Panc1 (cell line): Measurements from ENCODE around the gene WLS. TPM values are rescaled to one million over a fixed set of nuclear protein-coding genes. Genes with fewer than 3 reads are reported as not detected.

Experiments
- ATAC-seq: fragments of 200-7000 bp; cut with Tn5 transposase; 2 replicates; pipeline ENCODE4 v1.9.1; 2020; ENCODE audit warnings: mild to moderate bottlenecking, moderate library complexity
- BruUV-seq: library from RNA; stranded (reverse); fragments of 400-500 nt; replicated peaks from 2 replicates; lab custom pipeline; 2021; lab: Mats Ljungman, UMichigan
- CTCF ChIA-PET: fragments of 300-600 bp; sonication (Branson Sonifier 250); formaldehyde crosslinking; loops from one replicate; lab custom pipeline; 2022; ENCODE audit warnings: antibody characterized with exemption; lab: Charles Lee
- POLR2A ChIA-PET: fragments of 300-600 bp; sonication (Branson Sonifier 250); formaldehyde crosslinking; loops from one replicate; lab custom pipeline; 2022; ENCODE audit warnings: antibody characterized with exemption; lab: Charles Lee
- DNase-seq: peaks from one replicate; pipeline ENCODE4 v3.0.0-alpha.2; 2010; ENCODE audit warnings: low read depth, low spot score
- H3K27ac ChIP-seq: 2 replicates; pipeline ENCODE4 v1.5.1; 2011; ENCODE audit warnings: mild to moderate bottlenecking, low read length, inconsistent platforms
- H3K27me3 ChIP-seq: fragments of 200-500 bp; sonication (Bioruptor generic); 2 replicates; pipeline ENCODE4 v1.6.0; 2014; ENCODE audit warnings: low read length, inconsistent platforms; ENCODE audit not compliant: control insufficient read depth, insufficient read depth
- H3K36me3 ChIP-seq: fragments of 200-500 bp; sonication (Bioruptor generic); 2 replicates; pipeline ENCODE4 v1.5.1; 2014; ENCODE audit warnings: inconsistent platforms, mild to moderate bottlenecking, low read length, moderate library complexity; ENCODE audit not compliant: control insufficient read depth, insufficient read depth
- H3K4me1 ChIP-seq: 2 replicates; pipeline ENCODE4 v1.5.1; 2011; ENCODE audit warnings: inconsistent platforms, mild to moderate bottlenecking, low read length, moderate library complexity; ENCODE audit not compliant: control insufficient read depth, insufficient read depth
- H3K4me3 ChIP-seq, 2 experiments: 2 replicates each; pipeline ENCODE4 v1.5.1; 2011 to 2012; ENCODE audit warnings: low read depth in 2 of 2, low read length in 2 of 2, mild to moderate bottlenecking in 2 of 2, inconsistent platforms in 1 of 2, moderate library complexity in 1 of 2
- H3K9me3 ChIP-seq: fragments of 200-500 bp; sonication (Bioruptor generic); 2 replicates; pipeline ENCODE4 v1.5.1; 2014; ENCODE audit warnings: low read depth, mild to moderate bottlenecking, inconsistent platforms, low read length, moderate library complexity; ENCODE audit not compliant: control insufficient read depth, insufficient read depth
- POLR2AphosphoS5 ChIP-seq: IDR thresholded peaks from 2 replicates; pipeline ENCODE4 v1.6.1; 2012; ENCODE audit warnings: mild to moderate bottlenecking, low read depth, low read length, moderate library complexity
- SIN3A ChIP-seq: IDR thresholded peaks from 2 replicates; pipeline ENCODE4 v1.6.1; 2012; ENCODE audit warnings: low read depth, mild to moderate bottlenecking, low read length, moderate library complexity, borderline replicate concordance; ENCODE audit not compliant: insufficient read depth
- TCF7L2 ChIP-seq: IDR thresholded peaks from 2 replicates; pipeline ENCODE4 v1.6.1; 2011; ENCODE audit warnings: mild to moderate bottlenecking, low read depth, low read length, inconsistent platforms
- in situ Hi-C: cut with HindIII; loops from 2 replicates; pipeline ENCODE4 v1.10.0; 2016; ENCODE audit warnings: low sequenced_read_pairs, low pct_unique_long_range_greater_than_20kb
- intact Hi-C: fragments of 100-400 bp; cut with micrococcal nuclease; formaldehyde crosslinking; loops from one replicate; pipeline ENCODE4 v1.10.0; 2022; ENCODE audit not compliant: unreplicated experiment
- total RNA-seq: library from RNA; stranded (reverse); gene quantifications from one replicate; pipeline ENCODE4 v1.2.1, GENCODE V29; 2021; ENCODE audit not compliant: unreplicated experiment
- TF ChIP-seq, protein P1 (sequence below), 2 experiments: IDR thresholded peaks; 2 replicates each; pipeline ENCODE4 v1.6.1; 2011 to 2012; ENCODE audit warnings: low read depth in 2 of 2, control low read depth in 1 of 2, low read length in 1 of 2, mild to moderate bottlenecking in 1 of 2, moderate library complexity in 1 of 2; ENCODE audit not compliant: insufficient read depth in 1 of 2
- TF ChIP-seq, protein P2 (sequence below): fragments of 450-650 bp; IDR thresholded peaks from 2 replicates; pipeline ENCODE4 v1.5.1; 2017; ENCODE audit warnings: mild to moderate bottlenecking

Gene WLS
- total RNA-seq, 1 experiment from 2014 or later, result 29.6 TPM

DNA sequence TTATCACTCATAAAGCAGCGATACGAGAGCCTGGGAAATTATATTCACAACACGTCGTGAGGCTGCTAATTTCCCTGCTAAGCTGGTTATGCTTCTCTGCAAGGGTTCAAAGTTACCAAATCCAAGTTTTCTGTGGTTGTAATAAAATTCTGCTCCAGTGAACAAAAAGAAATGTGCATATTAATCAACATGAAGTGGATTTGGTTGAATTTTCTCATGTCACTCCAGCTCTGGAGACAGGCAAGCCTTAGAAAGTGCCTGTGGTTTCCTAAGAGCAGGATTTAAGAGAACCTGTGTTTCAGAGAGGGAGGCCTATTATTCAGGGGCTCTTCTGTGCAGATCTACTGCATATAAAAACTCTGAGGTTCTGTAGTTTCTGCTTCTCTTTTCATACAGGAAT, 87.5 kb downstream of the WLS start:
- Histone ChIP-seq H3K27ac (no peak overlapping the region), H3K27me3 (no peaks in the 10 kb centered on the region), H3K36me3 (no peaks in the 10 kb centered on the region), H3K4me3 (no peak overlapping the region), H3K4me1 (no peaks in the 10 kb centered on the region), H3K9me3 (no peaks in the 10 kb centered on the region)
- ChIA-PET CTCF (no interaction called here), POLR2A (no interaction called here)
- BruUV-seq, result no TSS peak
- ATAC-seq (no peak), DNase-seq (no peak)
- intact Hi-C loops, result no loop called here
- in situ Hi-C loops, result no loop called here
- TF ChIP-seq, protein P1, sequence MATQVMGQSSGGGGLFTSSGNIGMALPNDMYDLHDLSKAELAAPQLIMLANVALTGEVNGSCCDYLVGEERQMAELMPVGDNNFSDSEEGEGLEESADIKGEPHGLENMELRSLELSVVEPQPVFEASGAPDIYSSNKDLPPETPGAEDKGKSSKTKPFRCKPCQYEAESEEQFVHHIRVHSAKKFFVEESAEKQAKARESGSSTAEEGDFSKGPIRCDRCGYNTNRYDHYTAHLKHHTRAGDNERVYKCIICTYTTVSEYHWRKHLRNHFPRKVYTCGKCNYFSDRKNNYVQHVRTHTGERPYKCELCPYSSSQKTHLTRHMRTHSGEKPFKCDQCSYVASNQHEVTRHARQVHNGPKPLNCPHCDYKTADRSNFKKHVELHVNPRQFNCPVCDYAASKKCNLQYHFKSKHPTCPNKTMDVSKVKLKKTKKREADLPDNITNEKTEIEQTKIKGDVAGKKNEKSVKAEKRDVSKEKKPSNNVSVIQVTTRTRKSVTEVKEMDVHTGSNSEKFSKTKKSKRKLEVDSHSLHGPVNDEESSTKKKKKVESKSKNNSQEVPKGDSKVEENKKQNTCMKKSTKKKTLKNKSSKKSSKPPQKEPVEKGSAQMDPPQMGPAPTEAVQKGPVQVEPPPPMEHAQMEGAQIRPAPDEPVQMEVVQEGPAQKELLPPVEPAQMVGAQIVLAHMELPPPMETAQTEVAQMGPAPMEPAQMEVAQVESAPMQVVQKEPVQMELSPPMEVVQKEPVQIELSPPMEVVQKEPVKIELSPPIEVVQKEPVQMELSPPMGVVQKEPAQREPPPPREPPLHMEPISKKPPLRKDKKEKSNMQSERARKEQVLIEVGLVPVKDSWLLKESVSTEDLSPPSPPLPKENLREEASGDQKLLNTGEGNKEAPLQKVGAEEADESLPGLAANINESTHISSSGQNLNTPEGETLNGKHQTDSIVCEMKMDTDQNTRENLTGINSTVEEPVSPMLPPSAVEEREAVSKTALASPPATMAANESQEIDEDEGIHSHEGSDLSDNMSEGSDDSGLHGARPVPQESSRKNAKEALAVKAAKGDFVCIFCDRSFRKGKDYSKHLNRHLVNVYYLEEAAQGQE (IDR thresholded peaks at IDR 0.05; ENCODE audit: insufficient read depth in 1 of 2, low read depth in 2 of 2, low read length in 1 of 2), result no peak
- TF ChIP-seq, protein P2, sequence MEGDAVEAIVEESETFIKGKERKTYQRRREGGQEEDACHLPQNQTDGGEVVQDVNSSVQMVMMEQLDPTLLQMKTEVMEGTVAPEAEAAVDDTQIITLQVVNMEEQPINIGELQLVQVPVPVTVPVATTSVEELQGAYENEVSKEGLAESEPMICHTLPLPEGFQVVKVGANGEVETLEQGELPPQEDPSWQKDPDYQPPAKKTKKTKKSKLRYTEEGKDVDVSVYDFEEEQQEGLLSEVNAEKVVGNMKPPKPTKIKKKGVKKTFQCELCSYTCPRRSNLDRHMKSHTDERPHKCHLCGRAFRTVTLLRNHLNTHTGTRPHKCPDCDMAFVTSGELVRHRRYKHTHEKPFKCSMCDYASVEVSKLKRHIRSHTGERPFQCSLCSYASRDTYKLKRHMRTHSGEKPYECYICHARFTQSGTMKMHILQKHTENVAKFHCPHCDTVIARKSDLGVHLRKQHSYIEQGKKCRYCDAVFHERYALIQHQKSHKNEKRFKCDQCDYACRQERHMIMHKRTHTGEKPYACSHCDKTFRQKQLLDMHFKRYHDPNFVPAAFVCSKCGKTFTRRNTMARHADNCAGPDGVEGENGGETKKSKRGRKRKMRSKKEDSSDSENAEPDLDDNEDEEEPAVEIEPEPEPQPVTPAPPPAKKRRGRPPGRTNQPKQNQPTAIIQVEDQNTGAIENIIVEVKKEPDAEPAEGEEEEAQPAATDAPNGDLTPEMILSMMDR, result no peak
- TF ChIP-seq SIN3A (no peak), TCF7L2 (no peak), POLR2AphosphoS5 (no peak)

- no peaks in the 10 kb centered on the region for H3K9me3 ChIP-seq
- H3K4me1 ChIP-seq, result no peaks in the 10 kb centered on the region
- TF ChIP-seq SIN3A (no peak), TCF7L2 (no peak), POLR2AphosphoS5 (no peak)
- TF ChIP-seq, protein P2, result no peak
- TF ChIP-seq, protein P1 (IDR thresholded peaks at IDR 0.05; ENCODE audit: insufficient read depth in 1 of 2, low read depth in 2 of 2, low read length in 1 of 2), result no peak
- ChIA-PET POLR2A (no interaction called here), CTCF (no interaction called here)
- no peak for ATAC-seq
- no TSS peak for BruUV-seq
- no peaks in the 10 kb centered on the region for H3K36me3 ChIP-seq
- intact Hi-C loops, result no loop called here
- no peak overlapping the region for H3K27ac ChIP-seq
- H3K4me3 ChIP-seq, result no peak overlapping the region
- in situ Hi-C loops, result no loop called here
- H3K27me3 ChIP-seq, result no peaks in the 10 kb centered on the region
- no peak for DNase-seq
Measured at GRCh38 chr1:68143633-68144032, 88.7 kb downstream of the WLS start.
